H1 (cell line): ENCODE data around the gene GADL1. TPM values are rescaled to one million over a fixed set of nuclear protein-coding genes. Genes with fewer than 3 reads are reported as not detected.

Experiments
- CTCF ChIA-PET: fragments of 300-600 bp; sonication (Branson Sonifier 250); formaldehyde crosslinking; loops from one replicate; lab custom pipeline; 2021; ENCODE audit not compliant: partially characterized antibody; lab: Charles Lee
- POLR2A ChIA-PET: fragments of 300-600 bp; sonication (Branson Sonifier 250); formaldehyde crosslinking; loops from one replicate; lab custom pipeline; 2021; ENCODE audit warnings: inconsistent platforms; ENCODE audit not compliant: partially characterized antibody; lab: Charles Lee
- DNase-seq, 2 experiments: peaks; one replicate each; pipeline versions ENCODE4 v3.0.0 to v3.0.0-alpha.2; 2010 to 2022; ENCODE audit warnings: low spot score in 2 of 2, low read depth in 1 of 2, mixed read lengths in 1 of 2
- FAIRE-seq: peaks from 2 replicates; lab custom pipeline; 2011; peaks lifted over from hg19 to GRCh38; lab: Jason Lieb, UNC
- H2AFZ ChIP-seq: 2 replicates; pipeline ENCODE4 v1.8.1; 2012; ENCODE audit warnings: low read length, inconsistent platforms
- H2AK5ac ChIP-seq: 2 replicates; pipeline ENCODE4 v1.6.1; 2013; ENCODE audit warnings: low read depth, low read length
- H2BK120ac ChIP-seq: replicated peaks from 2 replicates; pipeline ENCODE3; 2013; ENCODE audit warnings: low read depth, low read length, inconsistent platforms
- H2BK12ac ChIP-seq: 2 replicates; pipeline ENCODE4 v1.6.1; 2013; ENCODE audit warnings: low read depth, low read length
- H2BK15ac ChIP-seq: 2 replicates; pipeline ENCODE4 v1.6.1; 2013; ENCODE audit warnings: low read length
- H2BK20ac ChIP-seq: 2 replicates; pipeline ENCODE4 v1.6.1; 2013; ENCODE audit warnings: low read length
- H2BK5ac ChIP-seq: 2 replicates; pipeline ENCODE4 v1.6.1; 2013; ENCODE audit warnings: low read depth, low read length
- H3K14ac ChIP-seq: 2 replicates; pipeline ENCODE4 v1.6.1; 2013; ENCODE audit warnings: inconsistent platforms; ENCODE audit not compliant: insufficient read length
- H3K18ac ChIP-seq: 2 replicates; pipeline ENCODE4 v1.6.1; 2013; ENCODE audit warnings: low read length; ENCODE audit errors: extremely low read depth
- H3K23ac ChIP-seq: 2 replicates; pipeline ENCODE4 v1.6.1; 2013; ENCODE audit warnings: inconsistent platforms; ENCODE audit not compliant: insufficient read length
- H3K23me2 ChIP-seq: 2 replicates; pipeline ENCODE4 v1.6.1; 2013; ENCODE audit warnings: low read depth, low read length
- H3K27ac ChIP-seq: 2 replicates; pipeline ENCODE4 v1.6.1; 2011; ENCODE audit warnings: low read depth, low read length, inconsistent platforms
- H3K27me3 ChIP-seq, 4 experiments: replicated peaks in 1 of 4; 1 replicate in 1 of 4; 2 replicates in 3 of 4; pipeline versions ENCODE4 v1.6.1 to v1.8.1; 2011 to 2013; ENCODE audit warnings: low read length in 3 of 4, mild to moderate bottlenecking in 3 of 4, inconsistent platforms in 2 of 4, mixed read lengths in 2 of 4, moderate library complexity in 1 of 4; ENCODE audit not compliant: control insufficient read depth in 3 of 4, insufficient read depth in 3 of 4; ENCODE audit errors: extremely low read depth in 1 of 4
- H3K36me3 ChIP-seq, 4 experiments: 2 replicates each; pipeline versions ENCODE4 v1.6.1 to v1.8.1; 2011 to 2013; ENCODE audit warnings: mild to moderate bottlenecking in 4 of 4, low read length in 3 of 4, moderate library complexity in 2 of 4, control low read depth in 1 of 4, inconsistent platforms in 1 of 4; ENCODE audit not compliant: insufficient read depth in 4 of 4, control insufficient read depth in 2 of 4
- H3K4ac ChIP-seq: replicated peaks from 2 replicates; pipeline ENCODE3; 2013; ENCODE audit warnings: low read length, low read depth, mixed read lengths, inconsistent platforms; ENCODE audit not compliant: insufficient read length
- H3K4me1 ChIP-seq, 4 experiments: replicated peaks in 1 of 4; 1 replicate in 1 of 4; 2 replicates in 3 of 4; pipeline versions ENCODE4 v1.6.1 to v1.8.1; 2011 to 2013; ENCODE audit warnings: low read length in 3 of 4, inconsistent platforms in 2 of 4, mixed read lengths in 1 of 4; ENCODE audit not compliant: insufficient read depth in 4 of 4, control insufficient read depth in 3 of 4
- H3K4me2 ChIP-seq, 2 experiments: 2 replicates each; pipeline versions ENCODE4 v1.6.1 to v1.8.1; 2011 to 2013; ENCODE audit warnings: low read depth in 2 of 2, low read length in 2 of 2, control low read depth in 1 of 2, inconsistent platforms in 1 of 2, mild to moderate bottlenecking in 1 of 2; ENCODE audit not compliant: insufficient read depth in 1 of 2
- H3K4me3 ChIP-seq, 4 experiments: fragments of 200-600, 300-600 bp in 1 of 4; sonication (generic), shearing (Covaris generic), sonication (Bioruptor Twin) in 1 of 4; 2 replicates each; pipeline versions ENCODE4 v1.5.1 to v1.8.1; 2011 to 2016; ENCODE audit warnings: low read length in 4 of 4, low read depth in 3 of 4, control low read depth in 2 of 4, inconsistent platforms in 2 of 4, mild to moderate bottlenecking in 2 of 4, mixed read lengths in 1 of 4, moderate library complexity in 1 of 4; ENCODE audit not compliant: insufficient read depth in 2 of 4; ENCODE audit errors: extremely low read depth in 1 of 4
- H3K56ac ChIP-seq: replicated peaks from 2 replicates; pipeline ENCODE3; 2013; ENCODE audit warnings: low read depth, mild to moderate bottlenecking, mixed read lengths, low read length, inconsistent platforms; ENCODE audit not compliant: insufficient read length
- H3K79me1 ChIP-seq: 2 replicates; pipeline ENCODE4 v1.6.1; 2013; ENCODE audit warnings: low read depth, low read length, control low read depth
- H3K79me2 ChIP-seq, 2 experiments: 2 replicates each; pipeline versions ENCODE4 v1.6.1 to v1.8.1; 2012 to 2013; ENCODE audit warnings: low read length in 2 of 2, mild to moderate bottlenecking in 2 of 2, inconsistent platforms in 1 of 2; ENCODE audit not compliant: insufficient read depth in 2 of 2, control insufficient read depth in 1 of 2
- H3K9ac ChIP-seq, 4 experiments: replicated peaks in 1 of 4; 1 replicate in 1 of 4; 2 replicates in 3 of 4; pipeline versions ENCODE4 v1.6.1 to v1.8.1; 2011 to 2013; ENCODE audit warnings: low read depth in 3 of 4, low read length in 3 of 4, control low read depth in 2 of 4, mild to moderate bottlenecking in 2 of 4, moderate library complexity in 2 of 4, inconsistent platforms in 1 of 4; ENCODE audit errors: extremely low read depth in 1 of 4
- H3K9me3 ChIP-seq, 2 experiments: 2 replicates each; pipeline versions ENCODE4 v1.6.1 to v1.8.1; 2012 to 2013; ENCODE audit warnings: mild to moderate bottlenecking in 2 of 2, moderate library complexity in 2 of 2, control low read depth in 1 of 2, inconsistent platforms in 1 of 2, low read depth in 1 of 2, low read length in 1 of 2, mixed read lengths in 1 of 2; ENCODE audit not compliant: insufficient read depth in 2 of 2
- H4K20me1 ChIP-seq, 2 experiments: replicated peaks in 1 of 2; 2 replicates each; pipeline versions ENCODE3 to v1.8.1; 2011 to 2013; ENCODE audit warnings: inconsistent platforms in 2 of 2, low read length in 2 of 2, mild to moderate bottlenecking in 1 of 2; ENCODE audit not compliant: insufficient read depth in 2 of 2, control insufficient read depth in 1 of 2
- H4K5ac ChIP-seq: 2 replicates; pipeline ENCODE4 v1.6.1; 2013; ENCODE audit warnings: low read length, low read depth, mixed read lengths, inconsistent platforms; ENCODE audit not compliant: insufficient read length
- H4K8ac ChIP-seq: 2 replicates; pipeline ENCODE4 v1.8.0; 2013; ENCODE audit warnings: mild to moderate bottlenecking, moderate library complexity, low read length, inconsistent platforms; ENCODE audit not compliant: insufficient read depth; ENCODE audit errors: extremely low read depth
- H4K91ac ChIP-seq: replicated peaks from 2 replicates; pipeline ENCODE3; 2013; ENCODE audit warnings: low read length, mixed read lengths, inconsistent platforms; ENCODE audit not compliant: insufficient read length
- ASH2L ChIP-seq: fragments of 200-600, 300-600 bp; sonication (generic); IDR thresholded peaks from one replicate; pipeline ENCODE4 v1.7.1; 2017; ENCODE audit warnings: low read length
- CBX8 ChIP-seq: fragments of 300-800, 300-1000 bp; sonication (generic); IDR thresholded peaks from 2 replicates; pipeline ENCODE4 v1.7.1; 2016; ENCODE audit warnings: low read depth, low read length, borderline replicate concordance
- EGR1 ChIP-seq: IDR thresholded peaks from 2 replicates; pipeline ENCODE4 v1.6.1; 2011; ENCODE audit warnings: low read depth, low read length, borderline replicate concordance
- GTF2F1 ChIP-seq: IDR thresholded peaks from 2 replicates; pipeline ENCODE4 v1.6.1; 2012; ENCODE audit warnings: low read depth, low read length, improper control_type of control experiment, borderline replicate concordance
- HDAC6 ChIP-seq: IDR thresholded peaks from one replicate; pipeline ENCODE4 v1.7.1; 2012; ENCODE audit warnings: low read depth, mild to moderate bottlenecking, inconsistent platforms, low read length, moderate library complexity
- JUND ChIP-seq: IDR thresholded peaks from 2 replicates; pipeline ENCODE4 v1.6.1; 2011; ENCODE audit warnings: mild to moderate bottlenecking, improper control_type of control experiment, low read length
- KDM1A ChIP-seq: fragments of 200-600, 300-600 bp; sonication (generic); IDR thresholded peaks from 2 replicates; pipeline ENCODE4 v1.7.1; 2016; ENCODE audit warnings: mild to moderate bottlenecking, low read length, borderline replicate concordance
- KDM4A ChIP-seq: IDR thresholded peaks from one replicate; pipeline ENCODE4 v1.7.1; 2012; ENCODE audit warnings: low read depth, mild to moderate bottlenecking, moderate library complexity, low read length, inconsistent platforms; ENCODE audit not compliant: severe bottlenecking
- POLR2A ChIP-seq, 2 experiments: IDR thresholded peaks; 1 replicate in 1 of 2; 2 replicates in 1 of 2; pipeline ENCODE4 v1.6.1; 2011; ENCODE audit warnings: low read depth in 2 of 2, low read length in 2 of 2, mild to moderate bottlenecking in 2 of 2; ENCODE audit errors: control extremely low read depth in 1 of 2
- POLR2AphosphoS5 ChIP-seq: IDR thresholded peaks from 2 replicates; pipeline ENCODE4 v1.6.1; 2011; ENCODE audit warnings: low read depth, low read length
- POU5F1 ChIP-seq: IDR thresholded peaks from 2 replicates; pipeline ENCODE4 v1.6.1; 2011; ENCODE audit warnings: low read depth, mild to moderate bottlenecking, low read length, moderate library complexity
- RBBP5 ChIP-seq: IDR thresholded peaks from 2 replicates; pipeline ENCODE4 v1.7.1; 2012; ENCODE audit warnings: low read depth, mild to moderate bottlenecking, inconsistent platforms, low read length, moderate library complexity, borderline replicate concordance
- SIN3A ChIP-seq, 2 experiments: IDR thresholded peaks in 1 of 2; conservative IDR thresholded peaks in 1 of 2; 2 replicates each; pipeline ENCODE4 v1.6.1; 2011 to 2012; ENCODE audit warnings: low read length in 2 of 2, improper control_type of control experiment in 1 of 2, low read depth in 1 of 2, mild to moderate bottlenecking in 1 of 2
- TAF1 ChIP-seq: IDR thresholded peaks from 2 replicates; pipeline ENCODE4 v1.6.1; 2011; ENCODE audit warnings: mild to moderate bottlenecking, low read depth, low read length
- whole genome bisulfite sequencing, 2 experiments: shearing (Covaris generic) in 1 of 2; methylation state at CpG; one replicate each; pipeline versions ENCODE4 v1.1.6 to v1.1.7; 2013 to 2015; ENCODE audit warnings: low lambda C conversion rate in 2 of 2, mixed read lengths in 2 of 2, inconsistent platforms in 1 of 2, low coverage in 1 of 2, missing lambda C conversion rate in 1 of 2; ENCODE audit not compliant: insufficient replicate concordance in 2 of 2, insufficient coverage in 1 of 2, insufficient read length in 1 of 2; ENCODE audit errors: extremely low coverage in 1 of 2, missing lambda C conversion rate in 1 of 2; 5-methylcytosine and 5-hydroxymethylcytosine counted together
- polyA plus RNA-seq, 7 experiments: library from polyadenylated mRNA; depleted of rRNA in 3 of 7; stranded (reverse) in 5 of 7; unstranded in 2 of 7; fragments of >200 nt in 5 of 7; fragments of 200-250 nt in 2 of 7; gene quantifications; 1 replicate in 5 of 7; 2 replicates in 1 of 7; 4 replicates in 1 of 7; pipeline versions ENCODE4 v1.2.1 to v1.2.3, GENCODE V29; 2011 to 2013; ENCODE audit warnings: missing spikeins in 2 of 7, mixed read lengths in 2 of 7
- total RNA-seq: library from RNA; stranded (reverse); fragmentation: NEBNext Ultra II Directional; extraction: Animal tissue kit (Norgen Biotek cat#: 25700); gene quantifications from 2 replicates; pipeline ENCODE4 v1.2.1, GENCODE V29; 2021

Gene GADL1
- total and polyA plus RNA-seq, 2 of the 8 experiments (the other 6 are each of a cell fraction or from before 2014, with no cell fraction given), result 0.03 to 0.30 TPM

- DNase-seq (no peak), FAIRE-seq (no peak)
- no peak overlapping the region for H4K8ac ChIP-seq
- H2BK12ac ChIP-seq, result no peak overlapping the region
- H3K4me3 ChIP-seq, result no peak overlapping the region
- no peak overlapping the region for H3K4me2 ChIP-seq
- no peak overlapping the region for H2BK15ac ChIP-seq
- H2AFZ ChIP-seq, result no peak overlapping the region
- no peak overlapping the region for H3K18ac ChIP-seq
- H3K36me3 ChIP-seq, result no peaks in the 10 kb centered on the region
- H2BK20ac ChIP-seq, result no peak overlapping the region
- ChIA-PET POLR2A (no interaction called here), CTCF (interaction anchor here (0.9 to 1.4 kb wide), 7 partner anchors 8 to 735 kb away, joined by 3 to 6 read pairs (median 4); no protein-coding TSS in a partner anchor)
- H3K79me2 ChIP-seq, result no peaks in the 10 kb centered on the region
- H3K9me3 ChIP-seq, result no peaks in the 10 kb centered on the region
- no peak overlapping the region for H3K27ac ChIP-seq
- no peaks in the 10 kb centered on the region for H3K79me1 ChIP-seq
- no peak overlapping the region for H3K14ac ChIP-seq
- no peaks in the 10 kb centered on the region for H3K23me2 ChIP-seq
- no peaks in the 10 kb centered on the region for H3K27me3 ChIP-seq
- no peak overlapping the region for H3K23ac ChIP-seq
- no peak overlapping the region for H4K91ac ChIP-seq
- H3K9ac ChIP-seq, result no peak overlapping the region
- no peaks in the 10 kb centered on the region for H3K4me1 ChIP-seq
- H3K4ac ChIP-seq, result no peak overlapping the region
- no peak overlapping the region for H4K5ac ChIP-seq
- no peak overlapping the region for H2BK120ac ChIP-seq
- no peak overlapping the region for H2BK5ac ChIP-seq
- no peak for TF ChIP-seq RBBP5
- TF ChIP-seq JUND, result no peak
- no peak for TF ChIP-seq POLR2AphosphoS5
- no peak for TF ChIP-seq GTF2F1
- TF ChIP-seq EGR1, result no peak
- no peak for TF ChIP-seq SIN3A (conservative IDR thresholded peaks at IDR 0.05 in 1 of 2, IDR thresholded peaks at IDR 0.05 in 1 of 2; ENCODE audit: low read depth in 1 of 2, low read length in 2 of 2)
- no peak for TF ChIP-seq HDAC6
- no peak for TF ChIP-seq ASH2L
- no peak for TF ChIP-seq POLR2A (IDR thresholded peaks at IDR 0.05; ENCODE audit: control extremely low read depth in 1 of 2, low read depth in 2 of 2, low read length in 2 of 2)
- TF ChIP-seq CBX8, result no peak
- no peak for TF ChIP-seq POU5F1
- no peak for TF ChIP-seq KDM4A
- no peak for TF ChIP-seq KDM1A
- TF ChIP-seq TAF1, result no peak
- H2AK5ac ChIP-seq, result no peak overlapping the region
- 92% methylated on average over 5 of the region's 5 CpGs; no CpG with 5 or more reads in 1 of the 2 experiments for WGBS, 2 experiments
- no peaks in the 10 kb centered on the region for H4K20me1 ChIP-seq
- H3K56ac ChIP-seq, result no peak overlapping the region
Observed at GRCh38 chr3:30777426-30778113, 116.9 kb downstream of the GADL1 start.
